ENCODE results near the gene ADIPOQ.

GRCh38 chr3:186852994-186853393, 10.5 kb downstream of the ADIPOQ start:
- TF ChIP-seq POLR2A (IDR thresholded peaks at IDR 0.05) = no peak
- TF ChIP-seq, protein P1, sequence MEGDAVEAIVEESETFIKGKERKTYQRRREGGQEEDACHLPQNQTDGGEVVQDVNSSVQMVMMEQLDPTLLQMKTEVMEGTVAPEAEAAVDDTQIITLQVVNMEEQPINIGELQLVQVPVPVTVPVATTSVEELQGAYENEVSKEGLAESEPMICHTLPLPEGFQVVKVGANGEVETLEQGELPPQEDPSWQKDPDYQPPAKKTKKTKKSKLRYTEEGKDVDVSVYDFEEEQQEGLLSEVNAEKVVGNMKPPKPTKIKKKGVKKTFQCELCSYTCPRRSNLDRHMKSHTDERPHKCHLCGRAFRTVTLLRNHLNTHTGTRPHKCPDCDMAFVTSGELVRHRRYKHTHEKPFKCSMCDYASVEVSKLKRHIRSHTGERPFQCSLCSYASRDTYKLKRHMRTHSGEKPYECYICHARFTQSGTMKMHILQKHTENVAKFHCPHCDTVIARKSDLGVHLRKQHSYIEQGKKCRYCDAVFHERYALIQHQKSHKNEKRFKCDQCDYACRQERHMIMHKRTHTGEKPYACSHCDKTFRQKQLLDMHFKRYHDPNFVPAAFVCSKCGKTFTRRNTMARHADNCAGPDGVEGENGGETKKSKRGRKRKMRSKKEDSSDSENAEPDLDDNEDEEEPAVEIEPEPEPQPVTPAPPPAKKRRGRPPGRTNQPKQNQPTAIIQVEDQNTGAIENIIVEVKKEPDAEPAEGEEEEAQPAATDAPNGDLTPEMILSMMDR (IDR thresholded peaks at IDR 0.05) = no peak
